Adipocyte (in vitro differentiated cells): ENCODE data around the gene DPAGT1.
"Not testable (repeated sequence)": the region's sequence is repeated elsewhere in the genome, so short reads cannot be mapped to it uniquely, and the experiment has no call there.

Source experiments
- DNase-seq: peaks from one replicate; pipeline ENCODE4 v3.0.0-alpha.2; 2015; ENCODE audit warnings: low read depth
- H3K27me3 ChIP-seq: replicated peaks from 2 replicates; pipeline ENCODE4 v1.7.0; 2013; ENCODE audit warnings: mild to moderate bottlenecking, low read length, moderate library complexity; ENCODE audit not compliant: control insufficient read depth, insufficient read depth
- H3K36me3 ChIP-seq: 2 replicates; pipeline ENCODE4 v1.7.0; 2013; ENCODE audit warnings: low read length, mild to moderate bottlenecking, moderate library complexity; ENCODE audit not compliant: control insufficient read depth, insufficient read depth, severe bottlenecking
- H3K4me1 ChIP-seq: 2 replicates; pipeline ENCODE4 v1.7.0; 2013; ENCODE audit warnings: mild to moderate bottlenecking, low read length, moderate library complexity; ENCODE audit not compliant: control insufficient read depth, insufficient read depth
- H3K4me3 ChIP-seq: 2 replicates; pipeline ENCODE4 v1.7.0; 2013; ENCODE audit warnings: mild to moderate bottlenecking, low read length, moderate library complexity
- H3K9ac ChIP-seq: 2 replicates; pipeline ENCODE4 v1.7.0; 2013; ENCODE audit warnings: mild to moderate bottlenecking, low read length, moderate library complexity
- H3K9me3 ChIP-seq: 2 replicates; pipeline ENCODE4 v1.7.0; 2013; ENCODE audit warnings: mild to moderate bottlenecking, low read length, moderate library complexity; ENCODE audit not compliant: control insufficient read depth

DPAGT1 gene

GRCh38 chr11:119103793-119104192 is 2.1 kb upstream of the DPAGT1 start:
- Histone ChIP-seq H3K4me1 (peaks cover 28% of the 10 kb centered on the region), H3K9me3 (no peaks in the 10 kb centered on the region), H3K27me3 (no peaks in the 10 kb centered on the region), H3K4me3 (no peak overlapping the region), H3K9ac (no peak overlapping the region), H3K36me3 (peaks cover 1% of the 10 kb centered on the region)
- DNase-seq: no peak

GRCh38 chr11:119103161-119103664 is 1.6 kb upstream of the DPAGT1 start:
- DNase-seq, H3K36me3 ChIP-seq, H3K27me3 ChIP-seq, H3K9me3 ChIP-seq: not testable (repeated sequence)
- H3K9ac ChIP-seq: peak overlapping the region; percentile 91
- peak overlapping the region; percentile 85 for H3K4me3 ChIP-seq
- peaks cover 22% of the 10 kb centered on the region for H3K4me1 ChIP-seq

DNA sequence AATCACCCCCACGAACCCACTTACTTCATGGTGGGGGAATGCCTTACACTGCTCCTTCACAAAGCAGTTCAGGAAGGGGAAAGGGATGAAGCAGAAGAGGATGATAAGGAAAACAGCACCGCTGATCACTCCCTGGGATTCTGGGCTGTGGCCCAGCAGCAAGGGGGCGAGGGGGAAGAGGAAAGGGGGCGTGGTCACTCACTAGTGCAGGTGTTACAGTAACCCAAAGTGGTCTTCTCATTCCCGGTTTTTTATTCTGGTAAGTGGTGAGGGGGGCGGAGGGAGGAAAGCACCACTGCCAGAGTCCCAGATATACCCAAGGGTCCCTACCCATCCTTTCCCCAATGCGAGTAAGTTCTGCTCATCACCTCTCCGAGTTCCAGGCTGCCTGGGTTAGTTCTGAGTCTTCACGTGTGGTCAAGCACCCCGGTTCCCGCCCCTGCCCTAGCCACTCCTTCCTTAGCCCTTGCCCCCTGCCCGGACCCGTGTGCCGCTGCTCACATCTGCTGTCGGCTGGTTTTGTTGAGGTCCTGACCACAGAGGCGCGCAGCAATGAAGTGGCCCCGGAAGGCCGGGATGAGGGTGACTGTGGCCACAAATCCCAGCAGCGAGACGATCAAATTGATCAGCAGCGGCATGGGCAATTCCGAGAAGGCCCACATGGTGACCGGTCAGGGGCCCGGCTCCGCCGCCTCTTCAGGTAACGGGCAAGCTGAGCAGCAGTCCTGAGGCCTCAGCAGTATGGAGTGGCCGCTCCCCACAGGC is 477 bp downstream of the DPAGT1 start:
- Histone ChIP-seq H3K27me3 (no peaks in the 10 kb centered on the region), H3K4me3 (peak overlapping the region; percentile 85), H3K36me3 (peaks cover 26% of the 10 kb centered on the region), H3K9me3 (no peaks in the 10 kb centered on the region), H3K9ac (peak overlapping the region; percentile 91), H3K4me1 (peaks cover 13% of the 10 kb centered on the region)
- peak; percentile 13 for DNase-seq

GRCh38 chr11:119100246-119100970 is 1.2 kb downstream of the DPAGT1 start:
- H3K4me3 ChIP-seq: peak overlapping the region; percentile 85
- H3K9me3 ChIP-seq: no peaks in the 10 kb centered on the region
- DNase-seq: peak; percentile 60
- peaks cover 26% of the 10 kb centered on the region for H3K36me3 ChIP-seq
- peak overlapping the region; percentile 91 for H3K9ac ChIP-seq
- no peaks in the 10 kb centered on the region for H3K27me3 ChIP-seq
- peaks cover 13% of the 10 kb centered on the region for H3K4me1 ChIP-seq

- DNase-seq: no peak
- Histone ChIP-seq H3K36me3 (peaks cover 26% of the 10 kb centered on the region), H3K9me3 (no peaks in the 10 kb centered on the region), H3K4me1 (peaks cover 13% of the 10 kb centered on the region), H3K4me3 (no peak overlapping the region), H3K27me3 (no peaks in the 10 kb centered on the region), H3K9ac (peak overlapping the region; percentile 91)
These were observed 1.9 kb downstream of the DPAGT1 start for GRCh38 chr11:119099711-119100110.

DNA sequence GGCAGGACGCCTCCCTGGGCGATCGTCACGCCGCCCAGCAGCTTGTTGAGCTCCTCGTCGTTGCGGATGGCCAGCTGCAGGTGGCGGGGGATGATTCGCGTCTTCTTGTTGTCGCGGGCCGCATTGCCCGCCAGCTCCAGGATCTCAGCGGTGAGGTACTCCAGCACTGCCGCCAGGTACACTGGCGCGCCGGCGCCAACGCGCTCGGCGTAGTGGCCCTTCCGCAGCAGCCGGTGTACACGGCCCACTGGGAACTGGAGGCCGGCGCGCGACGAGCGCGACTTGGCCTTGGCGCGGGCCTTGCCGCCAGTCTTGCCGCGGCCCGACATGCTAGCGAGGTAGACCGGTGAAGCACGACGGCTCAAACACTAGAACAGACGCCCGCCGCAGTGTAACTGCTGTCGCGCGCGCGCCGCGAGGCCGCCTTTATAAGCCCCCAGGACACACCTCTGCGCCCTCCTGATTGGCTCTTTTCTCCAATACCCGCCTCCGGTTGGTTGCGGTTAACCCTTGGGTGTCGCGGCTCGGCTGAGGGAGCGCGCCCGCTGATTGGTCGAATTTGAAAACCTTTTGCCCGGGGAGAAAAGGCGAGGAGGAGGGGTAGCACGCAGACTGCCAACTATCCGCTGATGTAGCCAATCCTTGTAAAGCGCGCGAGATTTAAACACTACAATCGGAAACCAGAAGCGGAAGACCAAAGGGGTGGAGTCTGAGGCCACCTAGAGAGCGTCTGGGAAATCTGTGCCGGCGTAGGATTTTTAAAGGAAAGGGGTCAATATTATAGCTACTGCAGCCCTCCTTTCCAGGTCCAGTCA is 6.4 kb downstream of the DPAGT1 start:
- peak; percentile 99 for DNase-seq
- peak overlapping the region; percentile 88 for H3K9ac ChIP-seq
- peak overlapping the region; percentile 91 for H3K4me3 ChIP-seq
- H3K27me3 ChIP-seq: no peaks in the 10 kb centered on the region
- H3K36me3 ChIP-seq: peaks cover 53% of the 10 kb centered on the region
- H3K9me3 ChIP-seq: no peaks in the 10 kb centered on the region
- peaks cover 14% of the 10 kb centered on the region for H3K4me1 ChIP-seq

DNA sequence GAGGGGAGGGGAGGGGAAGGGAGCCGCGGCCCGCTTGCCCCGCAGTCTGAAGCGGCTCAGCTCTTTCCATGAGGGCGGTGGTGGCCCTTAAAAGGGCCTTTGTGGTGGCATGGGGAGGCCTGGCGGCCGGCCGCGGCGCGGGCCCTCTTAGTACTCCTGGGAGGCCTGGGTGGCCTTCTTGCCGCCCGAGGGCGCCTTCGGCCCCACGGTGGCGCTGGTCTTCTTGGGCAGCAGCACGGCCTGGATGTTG is 6.9 kb downstream of the DPAGT1 start:
- Histone ChIP-seq H3K4me3 (peak overlapping the region; percentile 91), H3K9me3 (no peaks in the 10 kb centered on the region), H3K27me3 (no peaks in the 10 kb centered on the region), H3K36me3 (peaks cover 58% of the 10 kb centered on the region), H3K9ac (peak overlapping the region; percentile 88), H3K4me1 (peaks cover 13% of the 10 kb centered on the region)
- peak; percentile 91 for DNase-seq

- Histone ChIP-seq H3K36me3 (peaks cover 59% of the 10 kb centered on the region), H3K4me3 (peak overlapping the region; percentile 91)
- peak; percentile 62 for DNase-seq
These were observed 7.5 kb downstream of the DPAGT1 start for GRCh38 chr11:119093942-119094815.

GRCh38 chr11:119092880-119093842 is 8.5 kb downstream of the DPAGT1 start:
- Histone ChIP-seq H3K9me3 (no peaks in the 10 kb centered on the region), H3K4me1 (peaks cover 13% of the 10 kb centered on the region), H3K9ac (peak overlapping the region; percentile 88), H3K4me3 (peak overlapping the region; percentile 91), H3K36me3 (peaks cover 52% of the 10 kb centered on the region), H3K27me3 (no peaks in the 10 kb centered on the region)
- DNase-seq: peak; percentile 30

More at GRCh38 chr11:119093942-119094815, 7.5 kb downstream of the DPAGT1 start:
- H3K27me3 ChIP-seq: no peaks in the 10 kb centered on the region
- H3K9ac ChIP-seq: peak overlapping the region; percentile 88
- H3K9me3 ChIP-seq: no peaks in the 10 kb centered on the region
- H3K4me1 ChIP-seq: peaks cover 13% of the 10 kb centered on the region
